H1 (cell line): ENCODE results near the gene ADH1B. TPM values are rescaled to one million over a fixed set of nuclear protein-coding genes. Genes with fewer than 3 reads are reported as not detected.

Experiments used
- CTCF ChIA-PET: fragments of 300-600 bp; sonication (Branson Sonifier 250); formaldehyde crosslinking; loops from one replicate; lab custom pipeline; 2021; ENCODE audit not compliant: partially characterized antibody; lab: Charles Lee
- POLR2A ChIA-PET: fragments of 300-600 bp; sonication (Branson Sonifier 250); formaldehyde crosslinking; loops from one replicate; lab custom pipeline; 2021; ENCODE audit warnings: inconsistent platforms; ENCODE audit not compliant: partially characterized antibody; lab: Charles Lee
- DNase-seq, 2 experiments: peaks; one replicate each; pipeline versions ENCODE4 v3.0.0 to v3.0.0-alpha.2; 2010 to 2022; ENCODE audit warnings: low spot score in 2 of 2, low read depth in 1 of 2, mixed read lengths in 1 of 2
- FAIRE-seq: peaks from 2 replicates; lab custom pipeline; 2011; peaks lifted over from hg19 to GRCh38; lab: Jason Lieb, UNC
- H2AFZ ChIP-seq: 2 replicates; pipeline ENCODE4 v1.8.1; 2012; ENCODE audit warnings: low read length, inconsistent platforms
- H2AK5ac ChIP-seq: 2 replicates; pipeline ENCODE4 v1.6.1; 2013; ENCODE audit warnings: low read depth, low read length
- H2BK120ac ChIP-seq: replicated peaks from 2 replicates; pipeline ENCODE3; 2013; ENCODE audit warnings: low read depth, low read length, inconsistent platforms
- H2BK12ac ChIP-seq: 2 replicates; pipeline ENCODE4 v1.6.1; 2013; ENCODE audit warnings: low read depth, low read length
- H2BK15ac ChIP-seq: 2 replicates; pipeline ENCODE4 v1.6.1; 2013; ENCODE audit warnings: low read length
- H2BK20ac ChIP-seq: 2 replicates; pipeline ENCODE4 v1.6.1; 2013; ENCODE audit warnings: low read length
- H2BK5ac ChIP-seq: 2 replicates; pipeline ENCODE4 v1.6.1; 2013; ENCODE audit warnings: low read depth, low read length
- H3K14ac ChIP-seq: 2 replicates; pipeline ENCODE4 v1.6.1; 2013; ENCODE audit warnings: inconsistent platforms; ENCODE audit not compliant: insufficient read length
- H3K18ac ChIP-seq: 2 replicates; pipeline ENCODE4 v1.6.1; 2013; ENCODE audit warnings: low read length; ENCODE audit errors: extremely low read depth
- H3K23ac ChIP-seq: 2 replicates; pipeline ENCODE4 v1.6.1; 2013; ENCODE audit warnings: inconsistent platforms; ENCODE audit not compliant: insufficient read length
- H3K23me2 ChIP-seq: 2 replicates; pipeline ENCODE4 v1.6.1; 2013; ENCODE audit warnings: low read depth, low read length
- H3K27ac ChIP-seq: 2 replicates; pipeline ENCODE4 v1.6.1; 2011; ENCODE audit warnings: low read depth, low read length, inconsistent platforms
- H3K27me3 ChIP-seq, 4 experiments: replicated peaks in 1 of 4; 1 replicate in 1 of 4; 2 replicates in 3 of 4; pipeline versions ENCODE4 v1.6.1 to v1.8.1; 2011 to 2013; ENCODE audit warnings: low read length in 3 of 4, mild to moderate bottlenecking in 3 of 4, inconsistent platforms in 2 of 4, mixed read lengths in 2 of 4, moderate library complexity in 1 of 4; ENCODE audit not compliant: control insufficient read depth in 3 of 4, insufficient read depth in 3 of 4; ENCODE audit errors: extremely low read depth in 1 of 4
- H3K36me3 ChIP-seq, 4 experiments: 2 replicates each; pipeline versions ENCODE4 v1.6.1 to v1.8.1; 2011 to 2013; ENCODE audit warnings: mild to moderate bottlenecking in 4 of 4, low read length in 3 of 4, moderate library complexity in 2 of 4, control low read depth in 1 of 4, inconsistent platforms in 1 of 4; ENCODE audit not compliant: insufficient read depth in 4 of 4, control insufficient read depth in 2 of 4
- H3K4ac ChIP-seq: replicated peaks from 2 replicates; pipeline ENCODE3; 2013; ENCODE audit warnings: low read length, low read depth, mixed read lengths, inconsistent platforms; ENCODE audit not compliant: insufficient read length
- H3K4me1 ChIP-seq, 4 experiments: replicated peaks in 1 of 4; 1 replicate in 1 of 4; 2 replicates in 3 of 4; pipeline versions ENCODE4 v1.6.1 to v1.8.1; 2011 to 2013; ENCODE audit warnings: low read length in 3 of 4, inconsistent platforms in 2 of 4, mixed read lengths in 1 of 4; ENCODE audit not compliant: insufficient read depth in 4 of 4, control insufficient read depth in 3 of 4
- H3K4me2 ChIP-seq, 2 experiments: 2 replicates each; pipeline versions ENCODE4 v1.6.1 to v1.8.1; 2011 to 2013; ENCODE audit warnings: low read depth in 2 of 2, low read length in 2 of 2, control low read depth in 1 of 2, inconsistent platforms in 1 of 2, mild to moderate bottlenecking in 1 of 2; ENCODE audit not compliant: insufficient read depth in 1 of 2
- H3K4me3 ChIP-seq, 4 experiments: fragments of 200-600, 300-600 bp in 1 of 4; sonication (generic), shearing (Covaris generic), sonication (Bioruptor Twin) in 1 of 4; 2 replicates each; pipeline versions ENCODE4 v1.5.1 to v1.8.1; 2011 to 2016; ENCODE audit warnings: low read length in 4 of 4, low read depth in 3 of 4, control low read depth in 2 of 4, inconsistent platforms in 2 of 4, mild to moderate bottlenecking in 2 of 4, mixed read lengths in 1 of 4, moderate library complexity in 1 of 4; ENCODE audit not compliant: insufficient read depth in 2 of 4; ENCODE audit errors: extremely low read depth in 1 of 4
- H3K56ac ChIP-seq: replicated peaks from 2 replicates; pipeline ENCODE3; 2013; ENCODE audit warnings: low read depth, mild to moderate bottlenecking, mixed read lengths, low read length, inconsistent platforms; ENCODE audit not compliant: insufficient read length
- H3K79me1 ChIP-seq: 2 replicates; pipeline ENCODE4 v1.6.1; 2013; ENCODE audit warnings: low read depth, low read length, control low read depth
- H3K79me2 ChIP-seq, 2 experiments: 2 replicates each; pipeline versions ENCODE4 v1.6.1 to v1.8.1; 2012 to 2013; ENCODE audit warnings: low read length in 2 of 2, mild to moderate bottlenecking in 2 of 2, inconsistent platforms in 1 of 2; ENCODE audit not compliant: insufficient read depth in 2 of 2, control insufficient read depth in 1 of 2
- H3K9ac ChIP-seq, 4 experiments: replicated peaks in 1 of 4; 1 replicate in 1 of 4; 2 replicates in 3 of 4; pipeline versions ENCODE4 v1.6.1 to v1.8.1; 2011 to 2013; ENCODE audit warnings: low read depth in 3 of 4, low read length in 3 of 4, control low read depth in 2 of 4, mild to moderate bottlenecking in 2 of 4, moderate library complexity in 2 of 4, inconsistent platforms in 1 of 4; ENCODE audit errors: extremely low read depth in 1 of 4
- H3K9me3 ChIP-seq, 2 experiments: 2 replicates each; pipeline versions ENCODE4 v1.6.1 to v1.8.1; 2012 to 2013; ENCODE audit warnings: mild to moderate bottlenecking in 2 of 2, moderate library complexity in 2 of 2, control low read depth in 1 of 2, inconsistent platforms in 1 of 2, low read depth in 1 of 2, low read length in 1 of 2, mixed read lengths in 1 of 2; ENCODE audit not compliant: insufficient read depth in 2 of 2
- H4K20me1 ChIP-seq, 2 experiments: replicated peaks in 1 of 2; 2 replicates each; pipeline versions ENCODE3 to v1.8.1; 2011 to 2013; ENCODE audit warnings: inconsistent platforms in 2 of 2, low read length in 2 of 2, mild to moderate bottlenecking in 1 of 2; ENCODE audit not compliant: insufficient read depth in 2 of 2, control insufficient read depth in 1 of 2
- H4K5ac ChIP-seq: 2 replicates; pipeline ENCODE4 v1.6.1; 2013; ENCODE audit warnings: low read length, low read depth, mixed read lengths, inconsistent platforms; ENCODE audit not compliant: insufficient read length
- H4K8ac ChIP-seq: 2 replicates; pipeline ENCODE4 v1.8.0; 2013; ENCODE audit warnings: mild to moderate bottlenecking, moderate library complexity, low read length, inconsistent platforms; ENCODE audit not compliant: insufficient read depth; ENCODE audit errors: extremely low read depth
- H4K91ac ChIP-seq: replicated peaks from 2 replicates; pipeline ENCODE3; 2013; ENCODE audit warnings: low read length, mixed read lengths, inconsistent platforms; ENCODE audit not compliant: insufficient read length
- CBX5 ChIP-seq: fragments of 300-800, 300-1000 bp; sonication (generic); IDR thresholded peaks from 2 replicates; pipeline ENCODE4 v1.7.1; 2016; ENCODE audit warnings: antibody characterized with exemption, low read length, low read depth
- CTBP2 ChIP-seq: IDR thresholded peaks from 2 replicates; pipeline ENCODE4 v1.7.0; 2011; ENCODE audit warnings: borderline replicate concordance, mild to moderate bottlenecking, moderate library complexity, mixed read lengths, low read length; ENCODE audit not compliant: insufficient read depth, insufficient read length
- CTCF ChIP-seq, 3 experiments: IDR thresholded peaks; 1 replicate in 2 of 3; 2 replicates in 1 of 3; pipeline versions ENCODE4 v1.5.1 to v1.6.1; 2011; ENCODE audit warnings: low read length in 3 of 3, mild to moderate bottlenecking in 3 of 3, inconsistent platforms in 2 of 3, low read depth in 1 of 3, moderate library complexity in 1 of 3; ENCODE audit not compliant: insufficient read depth in 1 of 3; ENCODE audit errors: control extremely low read depth in 1 of 3
- EGR1 ChIP-seq: IDR thresholded peaks from 2 replicates; pipeline ENCODE4 v1.6.1; 2011; ENCODE audit warnings: low read depth, low read length, borderline replicate concordance
- EZH2 ChIP-seq: fragments of 200-600 bp; sonication (generic); IDR thresholded peaks from 2 replicates; pipeline ENCODE4 v1.7.1; 2012; ENCODE audit warnings: low read depth, mild to moderate bottlenecking, moderate library complexity, low read length, inconsistent platforms; ENCODE audit not compliant: severe bottlenecking
- GTF2F1 ChIP-seq: IDR thresholded peaks from 2 replicates; pipeline ENCODE4 v1.6.1; 2012; ENCODE audit warnings: low read depth, low read length, improper control_type of control experiment, borderline replicate concordance
- KDM1A ChIP-seq: fragments of 200-600, 300-600 bp; sonication (generic); IDR thresholded peaks from 2 replicates; pipeline ENCODE4 v1.7.1; 2016; ENCODE audit warnings: mild to moderate bottlenecking, low read length, borderline replicate concordance
- SAP30 ChIP-seq: fragments of 300-600 bp; sonication (generic); IDR thresholded peaks from 2 replicates; pipeline ENCODE4 v1.7.1; 2012; ENCODE audit warnings: low read length, moderate library complexity, mild to moderate bottlenecking, inconsistent platforms; ENCODE audit not compliant: insufficient read depth, insufficient replicate concordance
- USF2 ChIP-seq: IDR thresholded peaks from 2 replicates; pipeline ENCODE4 v1.6.1; 2011; ENCODE audit warnings: low read length, improper control_type of control experiment
- polyA plus RNA-seq, 7 experiments: library from polyadenylated mRNA; depleted of rRNA in 3 of 7; stranded (reverse) in 5 of 7; unstranded in 2 of 7; fragments of >200 nt in 5 of 7; fragments of 200-250 nt in 2 of 7; gene quantifications; 1 replicate in 5 of 7; 2 replicates in 1 of 7; 4 replicates in 1 of 7; pipeline versions ENCODE4 v1.2.1 to v1.2.3, GENCODE V29; 2011 to 2013; ENCODE audit warnings: missing spikeins in 2 of 7, mixed read lengths in 2 of 7
- total RNA-seq: library from RNA; stranded (reverse); fragmentation: NEBNext Ultra II Directional; extraction: Animal tissue kit (Norgen Biotek cat#: 25700); gene quantifications from 2 replicates; pipeline ENCODE4 v1.2.1, GENCODE V29; 2021

The ADH1B gene
- total and polyA plus RNA-seq, 2 of the 8 experiments (the other 6 are each of a cell fraction or from before 2014, with no cell fraction given): not detected

DNA sequence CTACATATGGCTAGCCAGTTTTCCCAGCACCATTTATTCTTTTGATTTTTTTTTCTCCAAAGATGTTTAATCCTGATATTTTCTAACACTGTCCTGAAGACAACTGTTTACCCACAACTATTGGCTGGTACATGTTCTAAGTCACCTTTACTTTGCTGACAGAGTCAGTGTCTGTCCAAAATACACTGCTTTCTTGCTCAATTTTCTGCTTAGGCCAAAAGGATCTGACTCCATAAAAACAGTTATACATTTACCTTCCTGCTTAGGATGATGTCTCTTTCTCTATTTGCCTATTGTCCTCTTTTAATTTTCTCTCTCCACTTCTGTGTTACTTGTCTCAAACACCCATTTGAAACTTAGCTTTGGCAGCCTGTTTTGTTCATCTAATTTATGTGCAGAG lies 28.1 kb upstream of the ADH1B start:
- no peak overlapping the region for H3K4ac ChIP-seq
- H3K18ac ChIP-seq: no peak overlapping the region
- H3K14ac ChIP-seq: no peak overlapping the region
- FAIRE-seq (no peak), DNase-seq (no peak)
- TF ChIP-seq EGR1 (no peak), GTF2F1 (no peak), CBX5 (no peak), EZH2 (no peak), CTBP2 (no peak), KDM1A (no peak), USF2 (no peak), SAP30 (no peak), CTCF (IDR thresholded peaks at IDR 0.05; ENCODE audit: control extremely low read depth in 1 of 3, insufficient read depth in 1 of 3, low read depth in 1 of 3, low read length in 3 of 3) (no peak)
- H4K91ac ChIP-seq: no peak overlapping the region
- H3K9me3 ChIP-seq: no peaks in the 10 kb centered on the region
- no peak overlapping the region for H2BK12ac ChIP-seq
- H3K36me3 ChIP-seq: no peaks in the 10 kb centered on the region
- H4K8ac ChIP-seq: no peak overlapping the region
- H3K23me2 ChIP-seq: no peaks in the 10 kb centered on the region
- no peak overlapping the region for H2BK20ac ChIP-seq
- no peak overlapping the region for H2AK5ac ChIP-seq
- H3K23ac ChIP-seq: no peak overlapping the region
- H3K4me1 ChIP-seq: no peaks in the 10 kb centered on the region
- no peak overlapping the region for H4K5ac ChIP-seq
- no peaks in the 10 kb centered on the region for H3K27me3 ChIP-seq
- no peak overlapping the region for H3K27ac ChIP-seq
- CTCF ChIA-PET: interaction anchor here (0.9 kb wide), 1 partner anchor 43 kb away, joined by 3 read pairs; no protein-coding TSS in a partner anchor
- H3K4me2 ChIP-seq: no peak overlapping the region
- POLR2A ChIA-PET: no interaction called here
- no peaks in the 10 kb centered on the region for H3K79me1 ChIP-seq
- H4K20me1 ChIP-seq: no peaks in the 10 kb centered on the region
- H2BK15ac ChIP-seq: no peak overlapping the region
- H2BK5ac ChIP-seq: no peak overlapping the region
- no peak overlapping the region for H3K4me3 ChIP-seq
- no peak overlapping the region for H3K9ac ChIP-seq
- H2AFZ ChIP-seq: no peak overlapping the region
- H3K56ac ChIP-seq: no peak overlapping the region
- H2BK120ac ChIP-seq: no peak overlapping the region
- H3K79me2 ChIP-seq: no peaks in the 10 kb centered on the region
